ENCODE measurements around the gene GOLGB1.

The GOLGB1 gene

GRCh38 chr3:121630355-121630754 lies 119.2 kb downstream of the GOLGB1 start:
- no peak for DNase-seq (ENCODE audit: low read depth in 1 of 2, low spot score in 1 of 2)

- no peak for DNase-seq (ENCODE audit: low read depth in 1 of 2, low spot score in 1 of 2)
Measured at GRCh38 chr3:121629601-121630000, 119.9 kb downstream of the GOLGB1 start.

- no peak for DNase-seq (ENCODE audit: low read depth in 1 of 2, low spot score in 1 of 2)
Measured at GRCh38 chr3:121627622-121628021, 121.9 kb downstream of the GOLGB1 start.

- no peak for DNase-seq (ENCODE audit: low read depth in 1 of 2, low spot score in 1 of 2)
Measured at GRCh38 chr3:121627211-121627610, 122.3 kb downstream of the GOLGB1 start.

- no peak for DNase-seq (ENCODE audit: low read depth in 1 of 2, low spot score in 1 of 2)
Measured at GRCh38 chr3:121626495-121626894, 123.0 kb downstream of the GOLGB1 start.

GRCh38 chr3:121624147-121624899 lies 125.2 kb downstream of the GOLGB1 start:
- no peak for DNase-seq (ENCODE audit: low read depth in 1 of 2, low spot score in 1 of 2)

- DNase-seq (ENCODE audit: low read depth in 1 of 2, low spot score in 1 of 2) = no peak
Measured at GRCh38 chr3:121621491-121621890, 128.1 kb downstream of the GOLGB1 start.

GRCh38 chr3:121619691-121620090 lies 129.8 kb downstream of the GOLGB1 start:
- DNase-seq (ENCODE audit: low read depth in 1 of 2, low spot score in 1 of 2) = no peak
